PC-9 (cell line): ENCODE data around the gene NADK. TPM values are rescaled to one million over a fixed set of nuclear protein-coding genes. Genes with fewer than 3 reads are reported as not detected.

ENCODE experiments used
- BruUV-seq: library from RNA; stranded (reverse); fragments of 400-500 nt; replicated peaks from 2 replicates; lab custom pipeline; 2021; lab: Mats Ljungman, UMichigan
- CTCF ChIA-PET: fragments of 300-600 bp; sonication (Branson Sonifier 250); formaldehyde crosslinking; loops from one replicate; lab custom pipeline; 2022; ENCODE audit warnings: antibody characterized with exemption; lab: Charles Lee
- POLR2A ChIA-PET: fragments of 300-600 bp; sonication (Branson Sonifier 250); formaldehyde crosslinking; loops from one replicate; lab custom pipeline; 2022; ENCODE audit warnings: antibody characterized with exemption; ENCODE audit not compliant: unreplicated experiment; lab: Charles Lee
- DNase-seq, 2 experiments: peaks; one replicate each; pipeline versions ENCODE4 v3.0.0 to v3.0.0-alpha.2; 2015 to 2022; ENCODE audit warnings: mixed read lengths in 1 of 2
- H2AFZ ChIP-seq: fragments of 200-600 bp; sonication (generic); 2 replicates; pipeline ENCODE4 v1.8.1; 2017; ENCODE audit warnings: antibody characterized with exemption
- H3F3A ChIP-seq: fragments of 200-600 bp; sonication (generic); 2 replicates; pipeline ENCODE4 v1.8.1; 2017; ENCODE audit warnings: antibody characterized with exemption, mild to moderate bottlenecking, low read depth; ENCODE audit not compliant: insufficient read depth
- H3K27ac ChIP-seq: fragments of 200-600 bp; sonication (generic); 2 replicates; pipeline ENCODE4 v1.6.1; 2016; ENCODE audit warnings: mixed run types
- H3K27me3 ChIP-seq: fragments of 200-600 bp; sonication (generic); 2 replicates; pipeline ENCODE4 v1.6.1; 2016; ENCODE audit warnings: low read depth, mixed run types; ENCODE audit not compliant: insufficient read depth
- H3K36me3 ChIP-seq: fragments of 200-600 bp; sonication (generic); 2 replicates; pipeline ENCODE4 v1.6.1; 2016; ENCODE audit warnings: low read depth, mixed run types
- H3K4me1 ChIP-seq: fragments of 200-600 bp; sonication (generic); replicated peaks from 2 replicates; pipeline ENCODE4 v1.6.1; 2016; ENCODE audit warnings: mixed run types; ENCODE audit not compliant: insufficient read depth
- H3K4me2 ChIP-seq: fragments of 200-600 bp; sonication (generic); 2 replicates; pipeline ENCODE4 v1.6.1; 2017; ENCODE audit warnings: mixed run types
- H3K4me3 ChIP-seq: fragments of 200-600 bp; sonication (generic); 2 replicates; pipeline ENCODE4 v1.6.1; 2016; ENCODE audit warnings: mixed run types
- H3K79me2 ChIP-seq: fragments of 200-600 bp; sonication (generic); 2 replicates; pipeline ENCODE4 v1.6.1; 2017; ENCODE audit warnings: low read depth, mixed run types
- H3K9me2 ChIP-seq: fragments of 200-600 bp; sonication (generic); 2 replicates; pipeline ENCODE4 v1.8.1; 2017; ENCODE audit warnings: mild to moderate bottlenecking; ENCODE audit not compliant: insufficient read depth
- H3K9me3 ChIP-seq: fragments of 200-600 bp; sonication (generic); 2 replicates; pipeline ENCODE4 v1.8.1; 2016; ENCODE audit warnings: low read depth; ENCODE audit not compliant: insufficient read depth
- H4K20me1 ChIP-seq: fragments of 200-600 bp; sonication (generic); 2 replicates; pipeline ENCODE4 v1.8.1; 2017; ENCODE audit not compliant: insufficient read depth
- EZH2 ChIP-seq: fragments of 200-600 bp; sonication (generic); IDR thresholded peaks from 2 replicates; pipeline ENCODE4 v1.8.0; 2017; ENCODE audit warnings: antibody characterized with exemption, low read depth
- intact Hi-C: fragments of 100-400 bp; cut with micrococcal nuclease; formaldehyde crosslinking; loops from one replicate; pipeline ENCODE4 v1.10.0; 2022; ENCODE audit not compliant: unreplicated experiment
- total RNA-seq: library from RNA; stranded (reverse); gene quantifications from 2 replicates; pipeline ENCODE4 v1.2.3, GENCODE V29; 2021
- TF ChIP-seq, protein P1 (sequence below): fragments of 200-600 bp; sonication (generic); conservative IDR thresholded peaks from 2 replicates; pipeline ENCODE4 v1.6.1; 2017; ENCODE audit warnings: mixed run types, antibody characterized with exemption, mild to moderate bottlenecking, moderate library complexity

The NADK gene
- total RNA-seq, 1 experiment from 2014 or later: 105 TPM

- DNase-seq: peak in 1 of 2 experiments; percentile 21
- BruUV-seq: no TSS peak
- no peak overlapping the region for H2AFZ ChIP-seq
- H3F3A ChIP-seq: peaks cover 36% of the 10 kb centered on the region
- H3K79me2 ChIP-seq: no peaks in the 10 kb centered on the region
- H3K9me3 ChIP-seq: no peaks in the 10 kb centered on the region
- no peaks in the 10 kb centered on the region for H3K27me3 ChIP-seq
- no peak overlapping the region for H3K27ac ChIP-seq
- CTCF ChIA-PET: no interaction called here
- no peaks in the 10 kb centered on the region for H3K9me2 ChIP-seq
- POLR2A ChIA-PET: no interaction called here
- peaks cover 4% of the 10 kb centered on the region; the same call in 1 of the 2 replicates for H4K20me1 ChIP-seq
- H3K4me1 ChIP-seq: peaks cover under 1% of the 10 kb centered on the region; the same call in 1 of the 2 replicates
- no peak overlapping the region for H3K4me2 ChIP-seq
- peaks cover 13% of the 10 kb centered on the region for H3K36me3 ChIP-seq
- H3K4me3 ChIP-seq: no peak overlapping the region
- intact Hi-C loops: no loop called here
- TF ChIP-seq, protein P1, sequence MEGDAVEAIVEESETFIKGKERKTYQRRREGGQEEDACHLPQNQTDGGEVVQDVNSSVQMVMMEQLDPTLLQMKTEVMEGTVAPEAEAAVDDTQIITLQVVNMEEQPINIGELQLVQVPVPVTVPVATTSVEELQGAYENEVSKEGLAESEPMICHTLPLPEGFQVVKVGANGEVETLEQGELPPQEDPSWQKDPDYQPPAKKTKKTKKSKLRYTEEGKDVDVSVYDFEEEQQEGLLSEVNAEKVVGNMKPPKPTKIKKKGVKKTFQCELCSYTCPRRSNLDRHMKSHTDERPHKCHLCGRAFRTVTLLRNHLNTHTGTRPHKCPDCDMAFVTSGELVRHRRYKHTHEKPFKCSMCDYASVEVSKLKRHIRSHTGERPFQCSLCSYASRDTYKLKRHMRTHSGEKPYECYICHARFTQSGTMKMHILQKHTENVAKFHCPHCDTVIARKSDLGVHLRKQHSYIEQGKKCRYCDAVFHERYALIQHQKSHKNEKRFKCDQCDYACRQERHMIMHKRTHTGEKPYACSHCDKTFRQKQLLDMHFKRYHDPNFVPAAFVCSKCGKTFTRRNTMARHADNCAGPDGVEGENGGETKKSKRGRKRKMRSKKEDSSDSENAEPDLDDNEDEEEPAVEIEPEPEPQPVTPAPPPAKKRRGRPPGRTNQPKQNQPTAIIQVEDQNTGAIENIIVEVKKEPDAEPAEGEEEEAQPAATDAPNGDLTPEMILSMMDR: no peak; the same call in 1 of the 2 replicates
- no peak for TF ChIP-seq EZH2
These were observed 10.6 kb upstream of the NADK start for GRCh38 chr1:1788646-1789431.

DNA sequence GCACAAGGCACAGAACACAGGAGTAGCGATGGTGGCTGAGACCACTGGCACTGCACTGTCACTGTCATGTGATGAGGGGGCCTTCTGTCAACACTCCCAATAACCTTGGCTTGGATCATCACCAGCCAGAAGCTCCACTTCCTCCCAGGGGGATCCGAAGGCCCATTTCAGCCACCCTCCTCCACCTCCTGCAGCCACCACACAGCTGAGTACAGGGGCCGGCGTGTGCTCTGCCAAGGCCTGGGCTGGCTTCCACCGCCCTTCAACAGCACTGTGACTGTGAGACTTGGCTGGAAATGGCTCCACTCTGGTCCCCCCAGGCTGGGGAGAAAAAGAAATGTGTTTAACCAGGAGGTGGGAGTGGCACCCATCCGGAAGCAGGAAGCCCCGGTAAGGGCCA is 9.9 kb upstream of the NADK start:
- no peaks in the 10 kb centered on the region for H3K9me2 ChIP-seq
- ChIA-PET CTCF (no interaction called here), POLR2A (no interaction called here)
- intact Hi-C loops: no loop called here
- H3K4me1 ChIP-seq: peaks cover 8% of the 10 kb centered on the region
- H3K36me3 ChIP-seq: peaks cover 13% of the 10 kb centered on the region
- DNase-seq: no peak
- no peaks in the 10 kb centered on the region for H3K9me3 ChIP-seq
- H3K79me2 ChIP-seq: no peaks in the 10 kb centered on the region
- no peak overlapping the region for H2AFZ ChIP-seq
- peaks cover 4% of the 10 kb centered on the region; the same call in 1 of the 2 replicates for H4K20me1 ChIP-seq
- H3K4me3 ChIP-seq: no peak overlapping the region
- no peaks in the 10 kb centered on the region for H3K27me3 ChIP-seq
- TF ChIP-seq, protein P1: no peak
- TF ChIP-seq EZH2: no peak
- BruUV-seq: no TSS peak
- peaks cover 43% of the 10 kb centered on the region for H3F3A ChIP-seq
- no peak overlapping the region for H3K27ac ChIP-seq
- no peak overlapping the region for H3K4me2 ChIP-seq

DNA sequence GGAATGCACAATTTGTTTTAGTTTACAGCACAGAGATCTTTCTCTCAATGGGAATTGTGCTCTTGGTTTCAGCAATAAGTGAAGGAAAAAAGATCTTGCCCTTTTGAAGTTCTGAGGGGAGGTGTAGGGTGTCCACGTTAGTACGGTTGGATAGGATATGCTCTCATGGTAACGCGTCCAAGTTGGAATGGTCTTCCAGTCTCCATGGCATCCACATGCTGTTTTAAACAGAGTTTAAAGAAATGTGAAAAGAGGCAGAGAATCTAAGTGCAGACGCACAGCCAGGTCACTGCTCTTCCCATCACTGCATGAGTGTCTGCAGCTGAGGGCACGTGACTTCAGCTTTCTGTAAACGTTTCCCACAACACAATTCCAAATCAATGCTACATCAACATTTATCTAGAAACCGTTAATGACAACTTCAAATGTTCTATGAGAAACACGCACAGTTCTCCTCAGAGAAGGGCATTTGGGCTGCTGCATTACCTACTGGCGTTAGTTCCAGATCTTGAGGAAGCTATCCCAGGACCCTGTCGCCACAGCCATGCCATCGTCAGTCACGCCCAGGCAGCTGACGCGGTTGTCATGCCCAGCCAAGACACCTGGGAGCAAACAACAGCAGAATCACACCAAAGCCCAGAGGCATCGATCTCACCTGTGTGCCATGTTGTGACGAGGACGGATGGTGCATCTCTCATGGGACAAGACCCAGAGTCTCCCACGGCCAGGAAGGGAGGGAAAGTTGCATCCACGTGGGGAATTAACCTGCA is 8.8 kb upstream of the NADK start:
- H3K9me3 ChIP-seq: no peaks in the 10 kb centered on the region
- peaks cover 52% of the 10 kb centered on the region for H3F3A ChIP-seq
- H3K79me2 ChIP-seq: no peaks in the 10 kb centered on the region
- DNase-seq: no peak
- H3K4me3 ChIP-seq: no peak overlapping the region
- H3K4me2 ChIP-seq: no peak overlapping the region
- H3K27me3 ChIP-seq: no peaks in the 10 kb centered on the region
- peaks cover 4% of the 10 kb centered on the region; the same call in 1 of the 2 replicates for H4K20me1 ChIP-seq
- ChIA-PET CTCF (no interaction called here), POLR2A (no interaction called here)
- TF ChIP-seq, protein P1: no peak
- no peak for TF ChIP-seq EZH2
- intact Hi-C loops: no loop called here
- H3K27ac ChIP-seq: no peak overlapping the region
- no peaks in the 10 kb centered on the region for H3K9me2 ChIP-seq
- peaks cover 13% of the 10 kb centered on the region for H3K36me3 ChIP-seq
- peaks cover 18% of the 10 kb centered on the region for H3K4me1 ChIP-seq
- no peak overlapping the region for H2AFZ ChIP-seq
- no TSS peak for BruUV-seq
